Measurements from ENCODE around the gene AMMECR1L.

AMMECR1L gene

GRCh38 chr2:127884436-127884835 lies 1.3 kb downstream of the AMMECR1L start:
- Histone ChIP-seq H4K20me1 (ENCODE audit: insufficient read depth, low read length, poor library complexity, severe bottlenecking) (peaks cover 34% of the 10 kb centered on the region), H3K4me1 (ENCODE audit: insufficient read depth, low read length, poor library complexity, severe bottlenecking) (peaks cover 43% of the 10 kb centered on the region), H3K9ac (ENCODE audit: low read depth, low read length, poor library complexity, severe bottlenecking) (peak overlapping the region; percentile 67), H3F3A (ENCODE audit: low read depth) (no peaks in the 10 kb centered on the region), H3K27me3 (ENCODE audit: insufficient read depth, low read length, poor library complexity, severe bottlenecking) (no peaks in the 10 kb centered on the region), H3K9me2 (replicated peaks; ENCODE audit: low read depth, low read length) (no peaks in the 10 kb centered on the region), H3K36me3 (ENCODE audit: insufficient read depth, low read length) (no peaks in the 10 kb centered on the region; the same call in 1 of the 2 replicates), H3K79me2 (ENCODE audit: insufficient read depth, low read length) (peaks cover 67% of the 10 kb centered on the region), H3K4me3 (ENCODE audit: low read length, poor library complexity, severe bottlenecking) (peak overlapping the region; percentile 78), H3K4me2 (ENCODE audit: low read depth, low read length, poor library complexity, severe bottlenecking) (peak overlapping the region; percentile 95), H2AFZ (ENCODE audit: low read length) (no peak overlapping the region), H3K9me3 (ENCODE audit: insufficient read depth, low read depth, low read length) (no peaks in the 10 kb centered on the region)
- TF ChIP-seq CTCF (conservative IDR thresholded peaks at IDR 0.05; ENCODE audit: low read length), result no peak
- no peak for TF ChIP-seq EZH2phosphoT487 (IDR thresholded peaks at IDR 0.05; ENCODE audit: borderline replicate concordance)

GRCh38 chr2:127879899-127880298 lies 5.9 kb downstream of the AMMECR1L start:
- Histone ChIP-seq H2AFZ (ENCODE audit: low read length) (no peak overlapping the region), H4K20me1 (ENCODE audit: insufficient read depth, low read length, poor library complexity, severe bottlenecking) (peaks cover 44% of the 10 kb centered on the region), H3K79me2 (ENCODE audit: insufficient read depth, low read length) (peaks cover 92% of the 10 kb centered on the region), H3F3A (ENCODE audit: low read depth) (no peaks in the 10 kb centered on the region), H3K9ac (ENCODE audit: low read depth, low read length, poor library complexity, severe bottlenecking) (no peak overlapping the region), H3K4me2 (ENCODE audit: low read depth, low read length, poor library complexity, severe bottlenecking) (peak overlapping the region; percentile 12), H3K9me3 (ENCODE audit: insufficient read depth, low read depth, low read length) (no peaks in the 10 kb centered on the region), H3K9me2 (replicated peaks; ENCODE audit: low read depth, low read length) (no peaks in the 10 kb centered on the region), H3K4me1 (ENCODE audit: insufficient read depth, low read length, poor library complexity, severe bottlenecking) (peaks cover 35% of the 10 kb centered on the region), H3K36me3 (ENCODE audit: insufficient read depth, low read length) (no peaks in the 10 kb centered on the region; the same call in 1 of the 2 replicates), H3K4me3 (ENCODE audit: low read length, poor library complexity, severe bottlenecking) (no peak overlapping the region), H3K27me3 (ENCODE audit: insufficient read depth, low read length, poor library complexity, severe bottlenecking) (no peaks in the 10 kb centered on the region)
- TF ChIP-seq CTCF (conservative IDR thresholded peaks at IDR 0.05; ENCODE audit: low read length) (no peak), EZH2phosphoT487 (IDR thresholded peaks at IDR 0.05; ENCODE audit: borderline replicate concordance) (no peak)

GRCh38 chr2:127877626-127878025 lies 8.1 kb downstream of the AMMECR1L start:
- Histone ChIP-seq H3K9me2 (replicated peaks; ENCODE audit: low read depth, low read length) (no peaks in the 10 kb centered on the region), H3K9me3 (ENCODE audit: insufficient read depth, low read depth, low read length) (no peaks in the 10 kb centered on the region), H2AFZ (ENCODE audit: low read length) (no peak overlapping the region), H3F3A (ENCODE audit: low read depth) (no peaks in the 10 kb centered on the region), H3K4me3 (ENCODE audit: low read length, poor library complexity, severe bottlenecking) (no peak overlapping the region), H3K4me2 (ENCODE audit: low read depth, low read length, poor library complexity, severe bottlenecking) (no peak overlapping the region), H3K4me1 (ENCODE audit: insufficient read depth, low read length, poor library complexity, severe bottlenecking) (peaks cover 22% of the 10 kb centered on the region), H3K9ac (ENCODE audit: low read depth, low read length, poor library complexity, severe bottlenecking) (no peak overlapping the region), H4K20me1 (ENCODE audit: insufficient read depth, low read length, poor library complexity, severe bottlenecking) (peaks cover 28% of the 10 kb centered on the region), H3K27me3 (ENCODE audit: insufficient read depth, low read length, poor library complexity, severe bottlenecking) (no peaks in the 10 kb centered on the region), H3K79me2 (ENCODE audit: insufficient read depth, low read length) (peaks cover 79% of the 10 kb centered on the region), H3K36me3 (ENCODE audit: insufficient read depth, low read length) (peaks cover 18% of the 10 kb centered on the region; the same call in 1 of the 2 replicates)
- TF ChIP-seq CTCF (conservative IDR thresholded peaks at IDR 0.05; ENCODE audit: low read length), result no peak
- TF ChIP-seq EZH2phosphoT487 (IDR thresholded peaks at IDR 0.05; ENCODE audit: borderline replicate concordance), result no peak
